Mucosa of gallbladder (tissue), 1 donor: ENCODE measurements around the gene DIS3L. TPM values are rescaled to one million over a fixed set of nuclear protein-coding genes. Genes with fewer than 3 reads are reported as not detected.
"Not testable (repeated sequence)": the region's sequence is repeated elsewhere in the genome, so short reads cannot be mapped to it uniquely, and the experiment has no call there.

ENCODE experiments used
- DNase-seq: peaks from one replicate; pipeline ENCODE4 v3.0.0-alpha.2; 2020; ENCODE audit warnings: low spot score
- total RNA-seq: library from RNA; stranded (reverse); gene quantifications from one replicate; pipeline ENCODE4 v1.2.1, GENCODE V29; 2021
- donor health status: DM: no; HTN: no; CAD: no.

Gene DIS3L
- total RNA-seq, result 29.3 TPM

GRCh38 chr15:66293419-66294156 lies at the start of gene DIS3L:
DIS3L (plus strand) TSS chr15:66293568; CDS start chr15:66293597, 29 bp downstream.
- peak; percentile 30 for DNase-seq

GRCh38 chr15:66245832-66246231 lies 47.5 kb upstream of the DIS3L start:
- DNase-seq, result not testable (repeated sequence)

GRCh38 chr15:66246937-66247336 lies 46.4 kb upstream of the DIS3L start:
- no peak for DNase-seq

- no peak for DNase-seq
Measured at GRCh38 chr15:66249605-66250174, 43.7 kb upstream of the DIS3L start.

- DNase-seq, result no peak
Measured at GRCh38 chr15:66251065-66251789, 42.1 kb upstream of the DIS3L start.

GRCh38 chr15:66251790-66252684 lies 41.3 kb upstream of the DIS3L start:
- peak; percentile 47 for DNase-seq

GRCh38 chr15:66252685-66253417 lies 40.5 kb upstream of the DIS3L start:
- no peak for DNase-seq

- DNase-seq, result peak; percentile 11
Measured at GRCh38 chr15:66253418-66254088, 39.8 kb upstream of the DIS3L start, which contains the start of gene MEGF11. MEGF11 (minus strand) TSS chr15:66253750; CDS start chr15:66128403, 125,347 bp downstream.

- DNase-seq, result no peak
Measured at GRCh38 chr15:66254089-66254950, 39.0 kb upstream of the DIS3L start.

GRCh38 chr15:66254951-66255676 lies 38.3 kb upstream of the DIS3L start:
- DNase-seq, result no peak

GRCh38 chr15:66256692-66257091 lies 36.7 kb upstream of the DIS3L start:
- DNase-seq, result no peak

- no peak for DNase-seq
Measured at GRCh38 chr15:66261056-66261455, 32.3 kb upstream of the DIS3L start.

GRCh38 chr15:66262837-66263236 lies 30.5 kb upstream of the DIS3L start:
- not testable (repeated sequence) for DNase-seq

- DNase-seq, result no peak
Measured at GRCh38 chr15:66264859-66265513, 28.4 kb upstream of the DIS3L start.

- peak; percentile 26 for DNase-seq
Measured at GRCh38 chr15:66269326-66270090, 23.9 kb upstream of the DIS3L start.

- no peak for DNase-seq
Measured at GRCh38 chr15:66270932-66271331, 22.4 kb upstream of the DIS3L start.

- DNase-seq, result no peak
Measured at GRCh38 chr15:66275352-66275751, 18.0 kb upstream of the DIS3L start.
